ENCODE results near the gene DAB2.

DAB2 gene

DNA sequence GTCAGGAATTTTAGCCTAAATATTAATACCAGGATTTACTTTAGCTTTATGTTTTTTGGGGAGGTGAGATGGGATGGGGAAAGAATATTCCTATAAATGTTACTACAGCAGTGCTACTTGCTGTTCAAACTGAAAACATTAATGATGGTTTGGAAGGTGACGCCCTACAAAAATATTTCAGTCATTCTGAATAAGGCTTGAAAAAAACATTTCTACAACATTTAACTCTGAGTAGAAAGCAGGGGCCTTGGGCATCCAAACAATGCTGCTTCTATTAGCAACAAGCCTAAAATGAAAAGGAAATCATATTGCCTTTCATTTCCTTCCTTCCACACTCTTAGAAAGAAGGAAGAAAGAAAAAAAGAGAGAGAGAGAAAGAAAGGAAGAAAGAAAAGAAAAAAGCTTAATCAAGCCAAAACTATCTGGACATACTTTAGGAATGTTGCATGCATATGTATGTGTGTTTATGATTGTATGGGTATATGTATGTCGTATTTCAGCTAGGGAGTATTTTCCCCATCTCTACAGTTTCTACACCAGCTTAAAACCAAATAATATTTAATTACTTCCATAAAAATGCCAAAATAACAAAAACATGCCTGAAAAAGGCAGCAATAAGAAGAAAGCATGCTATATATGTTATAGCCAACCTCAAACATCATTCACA lies 16.3 kb upstream of the DAB2 start:
- no peak for DNase-seq (ENCODE audit: low spot score)
- no peak for TF ChIP-seq CTCF (IDR thresholded peaks at IDR 0.05; ENCODE audit: extremely low read depth, missing control alignments)

GRCh38 chr5:39440192-39440957 lies 15.6 kb upstream of the DAB2 start:
- TF ChIP-seq CTCF (IDR thresholded peaks at IDR 0.05; ENCODE audit: extremely low read depth, missing control alignments) = no peak
- DNase-seq (ENCODE audit: low spot score) = no peak

DNA sequence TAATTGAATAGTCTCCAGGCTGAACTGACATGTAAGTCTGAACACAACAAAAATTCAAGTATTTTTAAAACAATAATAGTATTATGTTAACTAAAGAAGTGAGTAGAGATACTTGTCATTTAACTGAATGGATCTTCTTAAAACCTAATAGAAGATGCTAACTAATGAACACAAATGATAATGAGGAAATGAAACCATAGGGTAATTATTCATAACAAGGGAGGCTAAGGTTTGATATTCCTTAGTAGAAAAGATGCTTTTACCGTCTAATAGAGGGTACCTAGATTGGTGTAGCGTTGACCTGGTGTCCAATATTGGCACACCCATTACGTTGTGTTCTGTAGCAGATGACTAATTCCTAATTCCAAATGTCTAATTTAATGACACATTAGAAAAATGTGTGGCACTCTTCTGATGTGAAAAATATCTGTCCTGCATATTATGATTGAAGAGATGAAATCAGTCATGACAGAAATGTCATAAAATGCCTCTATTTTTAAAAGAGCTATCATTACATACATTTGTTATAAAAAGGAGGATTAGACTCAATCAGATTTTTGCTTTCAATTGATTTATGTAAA lies 14.9 kb upstream of the DAB2 start:
- no peak for DNase-seq (ENCODE audit: low spot score)

DNA sequence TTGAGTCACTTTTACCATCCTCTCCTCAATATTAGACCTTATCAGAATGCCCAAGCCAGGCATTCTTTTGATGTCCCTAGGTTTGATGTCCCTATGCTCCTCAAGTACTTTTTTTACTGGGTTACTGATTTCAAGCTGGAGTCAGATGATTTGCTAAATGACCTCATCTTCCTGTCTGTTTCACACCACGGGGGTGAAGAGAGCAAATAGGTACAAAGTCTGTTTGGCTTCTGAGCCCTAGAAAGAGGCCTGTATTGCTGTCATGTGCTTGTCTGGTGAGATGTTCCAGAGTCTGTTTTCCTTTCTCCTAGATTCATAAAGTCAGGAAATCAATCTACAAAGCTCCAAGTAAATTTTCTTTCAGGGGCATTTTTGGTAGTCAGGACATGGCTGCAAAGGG lies 12.7 kb upstream of the DAB2 start:
- TF ChIP-seq CTCF (IDR thresholded peaks at IDR 0.05; ENCODE audit: extremely low read depth, missing control alignments) = no peak
- DNase-seq (ENCODE audit: low spot score) = no peak

More for the DNA sequence above, 14.9 kb upstream of the DAB2 start:
- TF ChIP-seq CTCF (IDR thresholded peaks at IDR 0.05; ENCODE audit: extremely low read depth, missing control alignments) = no peak

- no peak for TF ChIP-seq CTCF (IDR thresholded peaks at IDR 0.05; ENCODE audit: extremely low read depth, missing control alignments)
- DNase-seq (ENCODE audit: low spot score) = no peak
Measured at GRCh38 chr5:39433848-39434247, 9.1 kb upstream of the DAB2 start.

DNA sequence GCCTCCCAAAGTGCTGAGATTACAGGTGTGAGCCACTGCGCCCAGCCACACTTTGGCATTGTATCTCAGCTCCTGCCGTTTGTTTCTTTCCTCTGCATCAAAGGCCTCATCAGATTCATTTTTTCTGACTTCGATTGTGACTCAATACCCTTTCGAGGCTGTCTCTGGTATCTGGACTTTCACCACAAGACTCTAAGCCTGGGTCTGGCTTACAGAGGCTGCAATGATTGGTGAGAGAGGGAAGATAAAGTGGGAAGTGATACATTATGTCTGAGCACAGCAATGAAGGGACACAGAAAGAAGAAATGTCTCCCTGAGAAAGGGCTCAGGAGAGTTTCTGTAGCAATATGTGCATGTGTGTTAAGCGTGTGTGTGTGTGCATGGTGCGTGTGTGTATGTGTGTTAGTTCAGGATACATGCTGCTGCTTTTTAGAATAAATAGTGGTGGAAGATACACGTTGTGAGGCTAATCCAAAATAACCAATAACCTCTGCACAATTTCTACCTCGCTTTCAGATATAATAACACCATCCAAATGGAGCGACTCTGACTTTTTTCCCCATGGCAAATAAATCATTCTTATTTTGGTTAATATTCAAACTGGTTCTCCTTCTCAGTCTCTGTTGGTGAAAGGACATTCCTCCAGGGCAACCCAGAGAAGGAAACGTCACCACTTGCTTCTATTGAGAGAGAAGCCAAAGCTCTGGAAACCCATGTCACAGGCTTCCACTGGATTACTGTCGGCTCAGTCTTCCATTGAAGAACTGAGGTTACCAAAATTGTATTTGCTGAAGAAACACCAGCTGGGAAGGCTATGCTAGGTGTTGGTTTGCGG lies 8.1 kb upstream of the DAB2 start:
- TF ChIP-seq CTCF (IDR thresholded peaks at IDR 0.05; ENCODE audit: extremely low read depth, missing control alignments) = no peak
- DNase-seq (ENCODE audit: low spot score) = no peak

Data from GM20000 (cell line).